PC-9 (cell line): Measurements from ENCODE around the gene THPO. TPM values are rescaled to one million over a fixed set of nuclear protein-coding genes. Genes with fewer than 3 reads are reported as not detected.

Experiments used
- BruUV-seq: library from RNA; stranded (reverse); fragments of 400-500 nt; replicated peaks from 2 replicates; lab custom pipeline; 2021; lab: Mats Ljungman, UMichigan
- CTCF ChIA-PET: fragments of 300-600 bp; sonication (Branson Sonifier 250); formaldehyde crosslinking; loops from one replicate; lab custom pipeline; 2022; ENCODE audit warnings: antibody characterized with exemption; lab: Charles Lee
- POLR2A ChIA-PET: fragments of 300-600 bp; sonication (Branson Sonifier 250); formaldehyde crosslinking; loops from one replicate; lab custom pipeline; 2022; ENCODE audit warnings: antibody characterized with exemption; ENCODE audit not compliant: unreplicated experiment; lab: Charles Lee
- DNase-seq, 2 experiments: peaks; one replicate each; pipeline versions ENCODE4 v3.0.0 to v3.0.0-alpha.2; 2015 to 2022; ENCODE audit warnings: mixed read lengths in 1 of 2
- H2AFZ ChIP-seq: fragments of 200-600 bp; sonication (generic); 2 replicates; pipeline ENCODE4 v1.8.1; 2017; ENCODE audit warnings: antibody characterized with exemption
- H3F3A ChIP-seq: fragments of 200-600 bp; sonication (generic); 2 replicates; pipeline ENCODE4 v1.8.1; 2017; ENCODE audit warnings: antibody characterized with exemption, mild to moderate bottlenecking, low read depth; ENCODE audit not compliant: insufficient read depth
- H3K27ac ChIP-seq: fragments of 200-600 bp; sonication (generic); 2 replicates; pipeline ENCODE4 v1.6.1; 2016; ENCODE audit warnings: mixed run types
- H3K27me3 ChIP-seq: fragments of 200-600 bp; sonication (generic); 2 replicates; pipeline ENCODE4 v1.6.1; 2016; ENCODE audit warnings: low read depth, mixed run types; ENCODE audit not compliant: insufficient read depth
- H3K36me3 ChIP-seq: fragments of 200-600 bp; sonication (generic); 2 replicates; pipeline ENCODE4 v1.6.1; 2016; ENCODE audit warnings: low read depth, mixed run types
- H3K4me1 ChIP-seq: fragments of 200-600 bp; sonication (generic); replicated peaks from 2 replicates; pipeline ENCODE4 v1.6.1; 2016; ENCODE audit warnings: mixed run types; ENCODE audit not compliant: insufficient read depth
- H3K4me2 ChIP-seq: fragments of 200-600 bp; sonication (generic); 2 replicates; pipeline ENCODE4 v1.6.1; 2017; ENCODE audit warnings: mixed run types
- H3K4me3 ChIP-seq: fragments of 200-600 bp; sonication (generic); 2 replicates; pipeline ENCODE4 v1.6.1; 2016; ENCODE audit warnings: mixed run types
- H3K79me2 ChIP-seq: fragments of 200-600 bp; sonication (generic); 2 replicates; pipeline ENCODE4 v1.6.1; 2017; ENCODE audit warnings: low read depth, mixed run types
- H3K9me2 ChIP-seq: fragments of 200-600 bp; sonication (generic); 2 replicates; pipeline ENCODE4 v1.8.1; 2017; ENCODE audit warnings: mild to moderate bottlenecking; ENCODE audit not compliant: insufficient read depth
- H3K9me3 ChIP-seq: fragments of 200-600 bp; sonication (generic); 2 replicates; pipeline ENCODE4 v1.8.1; 2016; ENCODE audit warnings: low read depth; ENCODE audit not compliant: insufficient read depth
- H4K20me1 ChIP-seq: fragments of 200-600 bp; sonication (generic); 2 replicates; pipeline ENCODE4 v1.8.1; 2017; ENCODE audit not compliant: insufficient read depth
- EZH2 ChIP-seq: fragments of 200-600 bp; sonication (generic); IDR thresholded peaks from 2 replicates; pipeline ENCODE4 v1.8.0; 2017; ENCODE audit warnings: antibody characterized with exemption, low read depth
- intact Hi-C: fragments of 100-400 bp; cut with micrococcal nuclease; formaldehyde crosslinking; loops from one replicate; pipeline ENCODE4 v1.10.0; 2022; ENCODE audit not compliant: unreplicated experiment
- total RNA-seq: library from RNA; stranded (reverse); gene quantifications from 2 replicates; pipeline ENCODE4 v1.2.3, GENCODE V29; 2021
- TF ChIP-seq, protein P1 (sequence below): fragments of 200-600 bp; sonication (generic); conservative IDR thresholded peaks from 2 replicates; pipeline ENCODE4 v1.6.1; 2017; ENCODE audit warnings: mixed run types, antibody characterized with exemption, mild to moderate bottlenecking, moderate library complexity

THPO gene
- total RNA-seq, 1 experiment from 2014 or later = not detected

DNA sequence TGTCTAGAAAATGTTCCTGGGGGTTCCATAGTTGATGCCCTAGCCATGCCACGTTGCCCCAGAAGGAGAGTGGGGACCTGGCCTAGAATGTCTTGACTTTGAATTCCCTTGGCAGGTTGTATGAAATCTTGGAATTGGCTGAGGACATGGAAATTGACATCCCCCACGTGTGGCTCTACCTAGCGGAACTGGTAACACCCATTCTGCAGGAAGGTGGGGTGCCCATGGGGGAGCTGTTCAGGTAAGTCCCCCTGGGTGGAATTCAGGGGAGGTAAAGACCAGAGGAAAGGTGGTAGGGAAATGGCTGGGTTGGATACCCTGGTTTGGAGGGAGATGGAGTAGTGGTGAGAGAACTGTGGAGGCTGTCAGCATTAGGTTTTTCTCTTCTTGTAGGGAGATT, 49.5 kb downstream of the THPO start:
- CTCF ChIA-PET = no interaction called here

DNA sequence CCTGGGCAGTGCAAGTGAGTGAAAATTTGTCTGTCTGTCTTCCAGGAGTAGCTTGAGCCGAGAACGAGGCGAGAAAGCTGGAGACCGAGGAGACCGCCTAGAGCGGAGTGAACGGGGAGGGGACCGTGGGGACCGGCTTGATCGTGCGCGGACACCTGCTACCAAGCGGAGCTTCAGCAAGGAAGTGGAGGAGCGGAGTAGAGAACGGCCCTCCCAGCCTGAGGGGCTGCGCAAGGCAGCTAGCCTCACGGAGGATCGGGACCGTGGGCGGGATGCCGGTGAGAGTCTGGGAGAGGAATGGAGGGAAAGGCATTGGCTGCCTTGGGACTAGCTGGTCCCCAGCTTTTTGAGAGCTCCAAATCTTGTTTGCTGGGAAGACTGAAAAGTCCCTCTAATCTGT, 50.8 kb downstream of the THPO start:
- Histone ChIP-seq H3K27me3 (no peaks in the 10 kb centered on the region), H3K79me2 (peaks cover 71% of the 10 kb centered on the region), H3K36me3 (peaks cover 91% of the 10 kb centered on the region), H3K4me3 (no peak overlapping the region), H2AFZ (no peak overlapping the region), H3K4me2 (no peak overlapping the region), H3F3A (peaks cover 99% of the 10 kb centered on the region), H3K27ac (no peak overlapping the region), H3K9me3 (no peaks in the 10 kb centered on the region), H3K9me2 (no peaks in the 10 kb centered on the region), H4K20me1 (peaks cover 97% of the 10 kb centered on the region), H3K4me1 (peaks cover 13% of the 10 kb centered on the region)
- BruUV-seq = TSS peak; percentile 1
- DNase-seq = no peak
- intact Hi-C loops = no loop called here
- ChIA-PET CTCF (no interaction called here), POLR2A (no interaction called here)
- TF ChIP-seq EZH2 = no peak
- TF ChIP-seq, protein P1, sequence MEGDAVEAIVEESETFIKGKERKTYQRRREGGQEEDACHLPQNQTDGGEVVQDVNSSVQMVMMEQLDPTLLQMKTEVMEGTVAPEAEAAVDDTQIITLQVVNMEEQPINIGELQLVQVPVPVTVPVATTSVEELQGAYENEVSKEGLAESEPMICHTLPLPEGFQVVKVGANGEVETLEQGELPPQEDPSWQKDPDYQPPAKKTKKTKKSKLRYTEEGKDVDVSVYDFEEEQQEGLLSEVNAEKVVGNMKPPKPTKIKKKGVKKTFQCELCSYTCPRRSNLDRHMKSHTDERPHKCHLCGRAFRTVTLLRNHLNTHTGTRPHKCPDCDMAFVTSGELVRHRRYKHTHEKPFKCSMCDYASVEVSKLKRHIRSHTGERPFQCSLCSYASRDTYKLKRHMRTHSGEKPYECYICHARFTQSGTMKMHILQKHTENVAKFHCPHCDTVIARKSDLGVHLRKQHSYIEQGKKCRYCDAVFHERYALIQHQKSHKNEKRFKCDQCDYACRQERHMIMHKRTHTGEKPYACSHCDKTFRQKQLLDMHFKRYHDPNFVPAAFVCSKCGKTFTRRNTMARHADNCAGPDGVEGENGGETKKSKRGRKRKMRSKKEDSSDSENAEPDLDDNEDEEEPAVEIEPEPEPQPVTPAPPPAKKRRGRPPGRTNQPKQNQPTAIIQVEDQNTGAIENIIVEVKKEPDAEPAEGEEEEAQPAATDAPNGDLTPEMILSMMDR = no peak

More for the DNA sequence above, 49.5 kb downstream of the THPO start:
- TF ChIP-seq, protein P1 = no peak
- TF ChIP-seq EZH2 = no peak
- Histone ChIP-seq H3K79me2 (peaks cover 57% of the 10 kb centered on the region), H3K9me2 (no peaks in the 10 kb centered on the region), H2AFZ (no peak overlapping the region), H3K9me3 (no peaks in the 10 kb centered on the region), H3K4me3 (no peak overlapping the region), H3K27me3 (no peaks in the 10 kb centered on the region), H4K20me1 (peaks cover 97% of the 10 kb centered on the region), H3K4me1 (peaks cover 27% of the 10 kb centered on the region), H3K36me3 (peaks cover 85% of the 10 kb centered on the region), H3K27ac (no peak overlapping the region), H3F3A (peaks cover 99% of the 10 kb centered on the region), H3K4me2 (no peak overlapping the region)
- DNase-seq = no peak
- POLR2A ChIA-PET = interaction anchor here (0.6 kb wide), 1 partner anchor 13 kb away, joined by 4 read pairs; no protein-coding TSS in a partner anchor
- intact Hi-C loops = no loop called here
- no TSS peak for BruUV-seq

- H4K20me1 ChIP-seq = peaks cover 97% of the 10 kb centered on the region
- H3K27ac ChIP-seq = no peak overlapping the region
- peaks cover 99% of the 10 kb centered on the region for H3F3A ChIP-seq
- peaks cover 1% of the 10 kb centered on the region; the same call in 1 of the 2 replicates for H3K4me1 ChIP-seq
- H3K27me3 ChIP-seq = no peaks in the 10 kb centered on the region
- ChIA-PET CTCF (no interaction called here), POLR2A (no interaction called here)
- intact Hi-C loops = no loop called here
- no peak for TF ChIP-seq EZH2
- TF ChIP-seq, protein P1 = no peak
- no peak for DNase-seq
- H3K4me3 ChIP-seq = no peak overlapping the region
- H3K79me2 ChIP-seq = peaks cover 73% of the 10 kb centered on the region
- no peak overlapping the region for H3K4me2 ChIP-seq
- H3K36me3 ChIP-seq = peaks cover 93% of the 10 kb centered on the region
- no peaks in the 10 kb centered on the region for H3K9me2 ChIP-seq
- no TSS peak for BruUV-seq
- H3K9me3 ChIP-seq = no peaks in the 10 kb centered on the region
- H2AFZ ChIP-seq = no peak overlapping the region
Observed at GRCh38 chr3:184325715-184326369, 52.2 kb downstream of the THPO start.
